ENCODE results near the gene DDX6. TPM values are rescaled to one million over a fixed set of nuclear protein-coding genes. Genes with fewer than 3 reads are reported as not detected.
"Not testable (repeated sequence)": the region's sequence is repeated elsewhere in the genome, so short reads cannot be mapped to it uniquely, and the experiment has no call there.

DDX6 gene
- total and polyA plus RNA-seq, 2 experiments from 2014 or later, result 20.9 to 88.9 TPM

GRCh38 chr11:118715837-118716260, 75.1 kb downstream of the DDX6 start:
- H3K4me3 ChIP-seq, result no peak overlapping the region
- in situ Hi-C loops (cut with MboI), result no loop called here

GRCh38 chr11:118715245-118715831, 75.6 kb downstream of the DDX6 start:
- TF ChIP-seq EZH2 (IDR thresholded peaks at IDR 0.05; ENCODE audit: insufficient read depth, poor library complexity, severe bottlenecking) (no peak), EZH2phosphoT487 (IDR thresholded peaks at IDR 0.05; ENCODE audit: insufficient read depth, low read depth) (no peak)

More at GRCh38 chr11:118715837-118716260, 75.1 kb downstream of the DDX6 start:
- Histone ChIP-seq H3K27me3 (replicated peaks; ENCODE audit: insufficient read depth) (no peaks in the 10 kb centered on the region), H3K9me2 (ENCODE audit: insufficient read depth) (no peaks in the 10 kb centered on the region), H4K20me1 (ENCODE audit: insufficient read depth) (no peaks in the 10 kb centered on the region), H3K36me3 (ENCODE audit: low read depth) (no peaks in the 10 kb centered on the region), H3K4me1 (ENCODE audit: insufficient read depth) (no peaks in the 10 kb centered on the region), H3K9me3 (ENCODE audit: low read depth) (no peaks in the 10 kb centered on the region), H3F3A (ENCODE audit: insufficient read depth) (no peaks in the 10 kb centered on the region), H3K79me2 (ENCODE audit: insufficient read depth) (no peaks in the 10 kb centered on the region), H3K27ac (no peak overlapping the region), H2AFZ (no peak overlapping the region; the same call in 1 of the 2 replicates), H3K4me2 (ENCODE audit: unreplicated experiment) (no peak overlapping the region), H3K9ac (no peak overlapping the region)
- peak; percentile 21 for DNase-seq
- WGBS, 2 experiments (ENCODE audit: low coverage in 1 of 2, low lambda C conversion rate in 2 of 2, missing lambda C conversion rate in 2 of 2), result 67 to 80% methylated on average over 4 of the region's 4 CpGs
- TF ChIP-seq EZH2 (IDR thresholded peaks at IDR 0.05; ENCODE audit: insufficient read depth, poor library complexity, severe bottlenecking) (no peak), EZH2phosphoT487 (IDR thresholded peaks at IDR 0.05; ENCODE audit: insufficient read depth, low read depth) (no peak)

GRCh38 chr11:118714816-118715215, 76.1 kb downstream of the DDX6 start:
- no peaks in the 10 kb centered on the region for H3K9me3 ChIP-seq (ENCODE audit: low read depth)
- no peak for DNase-seq
- H4K20me1 ChIP-seq (ENCODE audit: insufficient read depth), result no peaks in the 10 kb centered on the region
- H3F3A ChIP-seq (ENCODE audit: insufficient read depth), result no peaks in the 10 kb centered on the region
- no peaks in the 10 kb centered on the region for H3K4me1 ChIP-seq (ENCODE audit: insufficient read depth)
- H3K36me3 ChIP-seq (ENCODE audit: low read depth), result no peaks in the 10 kb centered on the region
- H2AFZ ChIP-seq, result no peak overlapping the region
- TF ChIP-seq EZH2phosphoT487 (IDR thresholded peaks at IDR 0.05; ENCODE audit: insufficient read depth, low read depth), result no peak
- TF ChIP-seq EZH2 (IDR thresholded peaks at IDR 0.05; ENCODE audit: insufficient read depth, poor library complexity, severe bottlenecking), result no peak
- no peak overlapping the region for H3K27ac ChIP-seq
- H3K4me3 ChIP-seq, result no peak overlapping the region
- H3K9me2 ChIP-seq (ENCODE audit: insufficient read depth), result no peaks in the 10 kb centered on the region
- no peaks in the 10 kb centered on the region; the same call in 1 of the 2 replicates for H3K27me3 ChIP-seq (replicated peaks; ENCODE audit: insufficient read depth)
- H3K4me2 ChIP-seq (ENCODE audit: unreplicated experiment), result no peak overlapping the region
- in situ Hi-C loops (cut with MboI), result no loop called here
- no peaks in the 10 kb centered on the region for H3K79me2 ChIP-seq (ENCODE audit: insufficient read depth)
- H3K9ac ChIP-seq, result no peak overlapping the region

More at GRCh38 chr11:118715245-118715831, 75.6 kb downstream of the DDX6 start:
- H3K4me2 ChIP-seq (ENCODE audit: unreplicated experiment), result no peak overlapping the region
- no peaks in the 10 kb centered on the region for H3K9me3 ChIP-seq (ENCODE audit: low read depth)
- H3K9me2 ChIP-seq (ENCODE audit: insufficient read depth), result no peaks in the 10 kb centered on the region
- H2AFZ ChIP-seq, result no peak overlapping the region; the same call in 1 of the 2 replicates
- H3F3A ChIP-seq (ENCODE audit: insufficient read depth), result no peaks in the 10 kb centered on the region
- no peak overlapping the region for H3K9ac ChIP-seq
- H3K27ac ChIP-seq, result no peak overlapping the region
- H3K36me3 ChIP-seq (ENCODE audit: low read depth), result no peaks in the 10 kb centered on the region
- no peaks in the 10 kb centered on the region for H3K79me2 ChIP-seq (ENCODE audit: insufficient read depth)
- DNase-seq, result no peak
- no peaks in the 10 kb centered on the region; the same call in 1 of the 2 replicates for H3K27me3 ChIP-seq (replicated peaks; ENCODE audit: insufficient read depth)
- 77 to 79% methylated on average over 5 of the region's 5 CpGs for WGBS, 2 experiments (ENCODE audit: low coverage in 1 of 2, low lambda C conversion rate in 2 of 2, missing lambda C conversion rate in 2 of 2)
- no peak overlapping the region for H3K4me3 ChIP-seq
- no peaks in the 10 kb centered on the region for H4K20me1 ChIP-seq (ENCODE audit: insufficient read depth)
- no peaks in the 10 kb centered on the region for H3K4me1 ChIP-seq (ENCODE audit: insufficient read depth)
- in situ Hi-C loops (cut with MboI), result no loop called here

GRCh38 chr11:118714416-118714815, 76.5 kb downstream of the DDX6 start:
- H3K4me3 ChIP-seq; H3K4me1 ChIP-seq (ENCODE audit: insufficient read depth); H3F3A ChIP-seq (ENCODE audit: insufficient read depth); H3K9me2 ChIP-seq (ENCODE audit: insufficient read depth); H3K9ac ChIP-seq; H3K9me3 ChIP-seq (ENCODE audit: low read depth); H4K20me1 ChIP-seq (ENCODE audit: insufficient read depth); H3K36me3 ChIP-seq (ENCODE audit: low read depth); H3K79me2 ChIP-seq (ENCODE audit: insufficient read depth); DNase-seq; H3K27me3 ChIP-seq (replicated peaks; ENCODE audit: insufficient read depth); H3K27ac ChIP-seq; H2AFZ ChIP-seq; in situ Hi-C loops (cut with MboI); H3K4me2 ChIP-seq (ENCODE audit: unreplicated experiment): not testable (repeated sequence)
- 86 to 87% methylated on average over 5 of the region's 5 CpGs for WGBS, 2 experiments (ENCODE audit: low coverage in 1 of 2, low lambda C conversion rate in 2 of 2, missing lambda C conversion rate in 2 of 2)

- in situ Hi-C loops (cut with MboI), result no loop called here
- H3K9ac ChIP-seq, result no peak overlapping the region
- no peak overlapping the region for H2AFZ ChIP-seq
- no peak overlapping the region for H3K4me3 ChIP-seq
- H3K27ac ChIP-seq, result no peak overlapping the region
- no peak overlapping the region for H3K4me2 ChIP-seq (ENCODE audit: unreplicated experiment)
- no peak for TF ChIP-seq EZH2 (IDR thresholded peaks at IDR 0.05; ENCODE audit: insufficient read depth, poor library complexity, severe bottlenecking)
- TF ChIP-seq EZH2phosphoT487 (IDR thresholded peaks at IDR 0.05; ENCODE audit: insufficient read depth, low read depth), result no peak
- 72 to 74% methylated on average over 6 of the region's 6 CpGs for WGBS, 2 experiments (ENCODE audit: low coverage in 1 of 2, low lambda C conversion rate in 2 of 2, missing lambda C conversion rate in 2 of 2)
- H3F3A ChIP-seq (ENCODE audit: insufficient read depth), result no peaks in the 10 kb centered on the region
- H3K4me1 ChIP-seq (ENCODE audit: insufficient read depth), result no peaks in the 10 kb centered on the region
- no peak for DNase-seq
- H4K20me1 ChIP-seq (ENCODE audit: insufficient read depth), result no peaks in the 10 kb centered on the region
- no peaks in the 10 kb centered on the region for H3K36me3 ChIP-seq (ENCODE audit: low read depth)
- H3K9me2 ChIP-seq (ENCODE audit: insufficient read depth), result no peaks in the 10 kb centered on the region
- H3K9me3 ChIP-seq (ENCODE audit: low read depth), result no peaks in the 10 kb centered on the region
- H3K27me3 ChIP-seq (replicated peaks; ENCODE audit: insufficient read depth), result no peaks in the 10 kb centered on the region; the same call in 1 of the 2 replicates
- H3K79me2 ChIP-seq (ENCODE audit: insufficient read depth), result no peaks in the 10 kb centered on the region
These were observed 82.7 kb downstream of the DDX6 start for GRCh38 chr11:118708296-118708695.

Data from GM23248 (cell line).